ENCODE results near the gene MINDY1.

Gene MINDY1

GRCh38 chr1:150965605-150966004, 41.1 kb downstream of the MINDY1 start:
- no peak for DNase-seq (ENCODE audit: low spot score)

- no peak for DNase-seq (ENCODE audit: low spot score)
Measured at GRCh38 chr1:150964164-150964489, 42.6 kb downstream of the MINDY1 start.

GRCh38 chr1:150963321-150964163, 43.2 kb downstream of the MINDY1 start:
- no peak for DNase-seq (ENCODE audit: low spot score)

GRCh38 chr1:150961756-150962155, 44.9 kb downstream of the MINDY1 start:
- no peak for DNase-seq (ENCODE audit: low spot score)

- DNase-seq (ENCODE audit: low spot score) = no peak
Measured at GRCh38 chr1:150960646-150961045, 46.1 kb downstream of the MINDY1 start.

- DNase-seq (ENCODE audit: low spot score) = no peak
Measured at GRCh38 chr1:150957666-150958065, 49.0 kb downstream of the MINDY1 start.

- DNase-seq (ENCODE audit: low spot score) = no peak
Measured at GRCh38 chr1:150955280-150955679, 51.4 kb downstream of the MINDY1 start.

GRCh38 chr1:150954708-150955107, 52.0 kb downstream of the MINDY1 start:
- DNase-seq (ENCODE audit: low spot score) = no peak
